GM19043 (cell line): ENCODE data around the gene C19orf47.
"Not testable (repeated sequence)": the region's sequence is repeated elsewhere in the genome, so short reads cannot be mapped to it uniquely, and the experiment has no call there.

Experiments used
- ATAC-seq: cut with Tn5 transposase; IDR thresholded peaks from one replicate; pipeline ENCODE4 v1.9.1; 2021; ENCODE audit warnings: low read depth; ENCODE audit not compliant: unreplicated experiment

C19orf47 gene

DNA sequence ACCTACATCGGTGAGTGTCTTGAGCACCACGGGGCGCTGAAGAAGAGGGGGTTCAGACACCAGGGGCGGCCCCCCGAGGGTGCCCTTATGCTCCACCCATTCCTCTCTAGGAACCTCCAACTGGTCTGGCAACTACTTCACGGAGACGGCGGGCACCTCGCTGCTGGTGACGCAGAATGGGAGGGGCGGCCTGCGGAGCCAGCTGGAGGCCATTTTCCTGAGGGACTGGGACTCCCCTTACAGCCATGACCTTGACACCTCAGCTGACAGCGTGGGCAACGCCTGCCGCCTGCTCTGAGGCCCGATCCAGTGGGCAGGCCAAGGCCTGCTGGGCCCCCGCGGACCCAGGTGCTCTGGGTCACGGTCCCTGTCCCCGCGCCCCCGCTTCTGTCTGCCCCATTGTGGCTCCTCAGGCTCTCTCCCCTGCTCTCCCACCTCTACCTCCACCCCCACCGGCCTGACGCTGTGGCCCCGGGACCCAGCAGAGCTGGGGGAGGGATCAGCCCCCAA lies 29.7 kb upstream of the C19orf47 start:
- no peak for ATAC-seq

DNA sequence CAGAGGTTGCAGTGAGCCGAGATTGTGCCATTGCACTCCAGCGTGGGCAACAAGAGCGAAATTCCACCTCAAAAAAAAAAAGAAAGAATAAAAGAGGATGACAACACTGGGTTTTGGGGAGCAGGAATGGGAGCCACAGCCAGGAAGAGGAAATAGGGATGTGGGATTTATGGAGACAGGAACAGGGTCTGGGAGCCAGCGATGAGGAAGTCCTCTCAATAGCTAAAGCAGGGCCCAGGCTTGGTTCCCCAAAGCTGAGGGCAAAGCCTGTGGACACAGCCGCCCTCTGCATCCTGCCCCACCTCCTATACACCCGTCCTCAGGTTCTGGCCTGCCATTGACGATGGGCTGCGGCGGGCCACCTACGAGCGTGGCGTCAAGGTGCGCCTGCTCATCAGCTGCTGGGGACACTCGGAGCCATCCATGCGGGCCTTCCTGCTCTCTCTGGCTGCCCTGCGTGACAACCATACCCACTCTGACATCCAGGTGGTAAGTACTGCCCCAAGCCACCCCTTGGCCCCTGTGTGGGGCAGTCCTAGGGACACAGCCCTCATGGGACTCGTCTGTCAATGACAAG lies 28.2 kb upstream of the C19orf47 start:
- ATAC-seq = no peak

DNA sequence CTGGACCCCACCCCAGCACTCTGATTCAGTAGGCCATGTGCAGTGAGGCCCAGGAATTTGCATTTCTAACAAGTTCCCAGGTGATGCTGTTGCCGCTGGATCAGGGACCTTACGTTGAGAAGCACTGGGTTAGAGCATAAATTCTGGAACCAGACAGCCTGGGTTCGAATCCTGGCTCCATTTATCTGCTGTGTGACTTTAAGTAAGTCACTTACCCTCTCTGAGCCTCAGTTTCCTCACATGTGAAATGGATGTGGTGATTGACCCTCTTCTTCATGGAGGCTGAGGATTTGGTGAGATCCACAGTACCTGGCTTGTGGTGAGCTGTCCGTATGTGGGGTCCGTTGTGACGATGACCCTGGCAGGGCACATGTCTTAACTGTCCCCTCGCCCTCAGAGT lies 25.9 kb upstream of the C19orf47 start:
- no peak for ATAC-seq

DNA sequence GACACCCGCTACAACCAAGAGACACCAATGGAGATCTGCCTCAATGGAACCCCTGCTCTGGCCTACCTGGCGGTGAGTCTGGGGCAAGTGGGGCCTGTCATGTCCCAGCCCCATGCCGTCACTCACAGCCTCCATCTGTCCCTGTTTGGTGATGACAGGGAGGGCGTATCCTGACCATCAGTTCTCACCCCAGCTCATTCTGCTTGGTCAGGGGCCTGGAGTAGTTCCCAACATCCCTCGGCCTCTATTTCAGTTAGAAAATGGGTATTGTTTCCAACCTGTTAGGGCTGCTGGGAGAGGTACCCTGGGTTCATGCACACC lies 23.6 kb upstream of the C19orf47 start:
- ATAC-seq = no peak

DNA sequence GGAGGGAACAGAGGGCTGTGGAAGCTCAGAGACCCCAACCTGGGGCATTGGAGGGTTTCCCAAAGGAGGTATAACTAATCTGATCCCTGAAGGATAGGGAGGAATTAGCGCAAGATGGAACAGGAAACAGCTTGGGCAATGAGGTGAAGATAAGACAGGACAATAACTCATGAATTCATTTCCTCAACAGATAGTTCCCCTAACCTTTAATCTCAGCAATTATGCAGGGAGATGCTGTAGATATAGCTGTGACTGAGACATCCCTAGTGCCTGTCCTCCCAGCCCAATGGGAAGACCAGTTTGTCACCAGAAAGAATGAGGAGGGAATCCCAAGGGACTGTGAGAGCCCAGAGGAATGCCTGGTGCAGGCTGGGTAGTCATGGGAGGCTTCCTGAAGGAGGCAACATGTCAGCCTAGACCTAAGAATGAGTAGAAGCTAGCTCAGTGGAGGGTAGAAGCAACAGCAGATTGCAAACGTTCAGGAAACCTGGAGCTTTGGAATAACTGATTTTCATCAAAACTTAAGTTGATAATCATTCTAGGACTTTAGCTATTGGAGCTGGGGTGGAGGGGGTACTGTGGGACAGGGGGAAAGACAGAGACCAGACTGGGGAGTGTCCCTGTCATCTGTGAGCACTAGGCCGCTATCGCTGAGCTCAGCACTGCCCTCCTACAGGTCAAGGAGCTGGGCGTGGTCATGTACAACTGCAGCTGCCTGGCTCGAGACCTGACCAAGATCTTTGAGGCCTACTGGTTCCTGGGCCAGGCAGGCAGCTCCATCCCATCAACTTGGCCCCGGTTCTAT lies 23.0 kb upstream of the C19orf47 start:
- no peak for ATAC-seq

DNA sequence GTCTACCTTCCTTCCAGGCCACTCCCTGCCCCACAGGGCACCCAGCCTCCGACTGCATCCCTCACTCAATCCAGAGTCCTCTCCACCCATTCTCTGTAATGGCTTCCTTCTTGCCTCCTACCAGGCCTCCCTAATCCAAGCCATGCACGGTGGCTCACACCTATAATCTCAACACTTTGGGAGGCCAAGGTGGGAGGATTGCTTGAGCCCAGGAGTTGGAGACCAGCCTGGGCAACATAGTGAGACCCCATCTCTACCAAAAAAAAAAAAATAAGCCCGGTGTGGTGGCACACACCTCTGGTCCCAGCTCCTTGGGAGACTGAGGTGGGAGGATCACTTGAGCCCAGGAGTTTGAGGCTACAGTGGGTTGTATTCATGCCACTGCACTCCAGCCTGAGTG lies 22.1 kb upstream of the C19orf47 start:
- not testable (repeated sequence) for ATAC-seq

DNA sequence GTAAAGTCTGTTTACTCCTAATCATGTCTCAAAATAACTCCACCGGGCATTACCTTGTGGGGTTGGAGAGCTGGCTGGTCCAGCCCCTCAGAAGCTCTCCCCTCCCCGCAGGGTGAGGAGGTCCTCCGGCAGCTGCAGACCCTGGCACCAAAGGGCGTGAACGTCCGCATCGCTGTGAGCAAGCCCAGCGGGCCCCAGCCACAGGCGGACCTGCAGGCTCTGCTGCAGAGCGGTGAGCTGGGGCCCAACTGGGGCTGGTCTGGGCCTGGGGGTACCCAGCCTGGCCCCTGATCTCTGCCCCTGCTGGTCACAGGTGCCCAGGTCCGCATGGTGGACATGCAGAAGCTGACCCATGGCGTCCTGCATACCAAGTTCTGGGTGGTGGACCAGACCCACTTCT lies 21.6 kb upstream of the C19orf47 start:
- no peak for ATAC-seq

DNA sequence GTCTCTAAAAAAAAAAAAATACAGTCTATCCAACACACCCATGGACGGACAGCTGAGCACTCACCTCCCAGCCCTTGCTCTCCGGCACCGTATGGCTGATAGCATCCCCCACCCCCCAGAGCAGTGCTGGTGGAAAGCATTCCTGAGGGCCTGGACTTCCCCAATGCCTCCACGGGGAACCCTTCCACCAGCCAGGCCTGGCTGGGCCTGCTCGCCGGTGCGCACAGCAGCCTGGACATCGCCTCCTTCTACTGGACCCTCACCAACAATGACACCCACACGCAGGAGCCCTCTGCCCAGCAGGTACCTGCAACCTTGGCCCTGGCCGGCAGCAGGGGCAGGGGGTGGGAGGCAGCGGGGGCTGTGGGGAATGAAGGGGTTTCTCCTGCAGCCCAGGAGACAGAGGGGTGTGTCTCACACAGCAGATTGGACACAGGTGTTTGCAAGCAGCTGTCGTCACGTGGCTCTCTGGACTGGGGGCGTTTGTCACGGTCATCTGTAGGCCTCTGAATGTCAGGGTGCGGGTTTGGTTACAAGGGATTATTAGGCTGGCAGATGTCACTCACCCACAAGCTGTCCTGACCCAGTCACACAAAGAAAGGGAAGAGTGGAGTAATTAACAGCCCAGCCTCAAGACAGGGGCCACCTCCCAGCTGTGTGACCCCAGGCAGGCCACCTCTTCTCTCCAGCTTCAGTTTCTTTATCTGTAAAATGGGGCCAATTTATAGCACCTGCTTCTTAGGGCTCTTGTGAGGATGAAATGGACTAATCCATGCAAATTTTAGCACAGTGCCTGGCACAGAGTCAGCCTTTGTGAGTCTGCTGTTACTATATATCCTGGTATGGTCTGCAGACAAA lies 19.6 kb upstream of the C19orf47 start:
- no peak for ATAC-seq

DNA sequence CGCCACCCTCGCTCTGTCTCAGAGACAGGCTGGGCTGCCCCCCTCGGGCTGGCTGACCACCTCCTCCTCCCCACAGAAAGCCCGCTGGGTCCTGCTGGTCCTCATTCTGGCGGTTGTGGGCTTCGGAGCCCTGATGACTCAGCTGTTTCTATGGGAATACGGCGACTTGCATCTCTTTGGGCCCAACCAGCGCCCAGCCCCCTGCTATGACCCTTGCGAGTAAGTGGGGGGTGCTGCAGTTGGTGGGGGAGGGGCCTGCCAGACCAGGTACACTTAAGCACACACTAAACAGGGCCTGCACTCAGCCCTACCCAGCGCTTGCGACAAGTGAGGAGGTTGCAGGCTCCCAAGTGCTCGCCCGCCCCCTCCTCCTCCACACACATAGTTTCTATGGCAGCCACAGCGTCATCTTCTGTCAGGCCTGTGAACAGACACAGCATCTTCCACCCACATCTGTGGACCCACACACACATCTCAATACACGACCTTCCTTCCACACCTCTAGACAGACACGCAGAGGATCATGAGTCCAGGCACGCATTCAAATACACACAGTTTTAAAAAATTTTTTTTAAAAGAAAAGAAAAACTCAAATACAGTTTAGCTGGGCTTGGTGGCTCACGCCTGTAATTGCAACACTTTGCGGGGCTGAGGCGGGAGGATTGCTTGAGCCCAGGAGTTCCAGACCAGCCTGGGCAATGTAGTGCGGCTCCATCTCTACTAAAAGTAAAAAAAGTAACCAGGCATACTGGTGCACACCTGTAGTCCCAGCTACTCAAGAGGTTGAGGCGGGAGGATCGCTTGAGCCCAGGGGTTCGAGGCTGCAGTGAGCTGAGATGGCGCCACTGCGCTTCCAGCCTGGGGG lies 18.7 kb upstream of the C19orf47 start:
- no peak for ATAC-seq

DNA sequence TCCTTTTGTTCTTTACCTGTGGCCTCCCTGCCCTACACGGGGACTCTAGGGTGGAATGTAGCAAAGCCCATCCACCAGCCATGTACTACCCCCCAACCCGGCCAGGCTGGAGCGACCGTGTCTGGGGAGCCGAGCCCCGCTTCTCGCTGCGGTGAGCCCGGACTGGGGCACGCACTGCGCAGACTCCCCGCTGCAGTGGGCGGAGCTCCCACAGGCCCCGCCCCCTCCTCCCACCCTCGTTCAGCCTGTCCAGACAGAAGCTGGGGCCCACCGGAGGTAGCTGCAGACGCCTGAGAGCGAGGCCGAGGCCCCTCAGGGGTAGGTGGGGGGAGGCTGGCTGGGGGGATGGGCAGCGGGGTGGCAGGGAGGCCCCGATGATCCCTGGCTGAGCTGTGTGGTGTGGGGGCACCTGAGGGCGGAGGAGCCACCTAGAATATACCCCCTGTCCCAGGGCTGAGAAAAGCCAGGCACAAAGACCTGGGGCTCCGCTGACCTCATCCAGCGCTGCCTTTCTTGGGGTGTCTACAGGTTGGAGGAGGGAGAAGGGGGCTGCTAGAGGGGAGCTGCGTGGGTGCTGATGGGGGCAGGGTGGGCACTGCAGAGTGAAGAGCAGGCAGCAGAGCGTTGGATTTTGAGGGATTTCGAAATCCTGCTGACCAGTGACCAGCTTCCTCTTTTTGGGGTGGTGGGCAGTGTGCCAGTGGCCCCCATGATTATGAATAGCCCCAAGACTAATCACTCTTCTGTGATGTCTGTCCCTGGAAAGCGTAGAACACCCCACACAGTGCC lies 17.6 kb upstream of the C19orf47 start:
- no peak for ATAC-seq

DNA sequence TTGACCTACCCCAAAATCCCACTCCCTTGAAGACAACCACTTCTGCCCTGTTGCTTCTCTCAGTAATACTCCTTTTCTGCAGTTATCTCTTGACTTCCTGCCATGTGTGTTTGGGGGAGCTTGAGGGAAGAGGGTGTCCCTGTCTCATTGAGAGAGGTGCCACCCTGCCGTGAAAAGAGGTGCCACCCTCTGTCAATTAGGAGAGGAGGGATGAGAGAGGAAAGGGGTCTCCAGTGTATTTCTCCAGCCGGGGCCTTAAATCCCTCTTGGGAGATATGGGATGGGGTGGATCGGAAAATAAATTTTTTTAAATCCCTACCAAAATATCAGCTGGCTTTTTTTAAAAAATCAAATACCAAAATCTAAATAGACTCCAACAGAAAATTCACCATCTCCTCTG lies 16.8 kb upstream of the C19orf47 start:
- ATAC-seq = no peak

DNA sequence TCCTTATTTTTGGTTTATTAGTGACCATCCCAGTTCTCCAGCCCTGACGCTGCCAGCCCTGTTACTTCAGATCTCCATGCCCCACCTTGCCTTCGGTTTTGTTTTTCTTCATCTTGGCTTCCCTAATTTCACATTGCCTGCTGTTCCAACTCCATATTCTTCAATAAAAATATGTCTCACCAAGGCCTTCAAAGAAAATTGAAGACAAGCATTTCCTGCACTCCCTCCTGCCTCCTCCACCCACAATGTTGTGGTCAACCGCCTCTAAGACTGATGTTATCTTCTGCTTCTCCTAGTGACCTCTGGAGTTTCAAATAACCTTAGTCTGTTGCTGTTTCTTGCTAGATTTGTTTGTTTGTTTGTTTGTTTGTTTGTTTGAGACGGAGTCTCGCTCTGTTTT lies 14.9 kb upstream of the C19orf47 start:
- no peak for ATAC-seq

DNA sequence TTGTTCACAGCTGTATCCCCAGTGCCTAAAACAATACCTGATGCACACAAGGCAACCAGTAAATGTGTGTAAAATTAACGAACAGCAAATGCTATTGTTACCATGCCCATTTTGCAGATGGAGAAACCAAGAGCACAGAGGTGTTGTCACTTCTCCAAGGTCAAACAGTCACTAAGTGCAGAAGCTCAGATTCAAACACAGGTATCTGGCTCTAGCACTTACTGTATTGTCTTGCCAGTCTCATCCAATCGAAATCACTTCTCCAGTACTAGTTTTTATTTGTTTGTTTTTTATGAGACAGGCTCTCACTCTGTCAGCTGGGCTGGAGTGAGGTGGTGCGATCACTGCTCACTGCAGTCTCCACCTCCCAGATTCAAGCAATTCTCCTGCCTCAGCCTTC lies 14.0 kb upstream of the C19orf47 start:
- no peak for ATAC-seq

DNA sequence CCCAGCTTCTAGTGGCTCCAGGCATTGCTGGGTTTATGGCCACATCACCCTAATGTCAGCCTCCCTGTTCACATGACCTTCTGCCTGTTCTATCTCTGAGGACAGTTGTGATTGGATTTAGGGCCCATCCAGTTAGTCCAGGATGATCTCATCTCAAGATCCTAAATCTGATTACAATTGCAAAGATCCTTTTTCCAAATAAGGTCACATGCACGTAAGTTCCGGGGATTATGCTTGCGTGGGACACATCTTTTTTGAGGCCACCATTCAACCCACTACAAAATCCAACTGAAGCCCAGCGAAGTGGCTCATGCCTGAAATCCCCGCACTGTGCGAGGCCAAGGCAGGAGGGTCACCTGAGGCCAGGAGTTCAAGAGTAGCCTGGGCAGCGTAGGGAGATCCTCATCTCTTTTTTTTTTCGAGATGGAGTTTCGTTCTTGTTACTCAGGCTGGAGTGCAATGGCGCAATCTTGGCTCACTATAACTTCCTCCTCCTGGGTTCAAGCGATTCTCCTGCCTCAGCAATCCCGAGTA lies 12.6 kb upstream of the C19orf47 start:
- no peak for ATAC-seq

DNA sequence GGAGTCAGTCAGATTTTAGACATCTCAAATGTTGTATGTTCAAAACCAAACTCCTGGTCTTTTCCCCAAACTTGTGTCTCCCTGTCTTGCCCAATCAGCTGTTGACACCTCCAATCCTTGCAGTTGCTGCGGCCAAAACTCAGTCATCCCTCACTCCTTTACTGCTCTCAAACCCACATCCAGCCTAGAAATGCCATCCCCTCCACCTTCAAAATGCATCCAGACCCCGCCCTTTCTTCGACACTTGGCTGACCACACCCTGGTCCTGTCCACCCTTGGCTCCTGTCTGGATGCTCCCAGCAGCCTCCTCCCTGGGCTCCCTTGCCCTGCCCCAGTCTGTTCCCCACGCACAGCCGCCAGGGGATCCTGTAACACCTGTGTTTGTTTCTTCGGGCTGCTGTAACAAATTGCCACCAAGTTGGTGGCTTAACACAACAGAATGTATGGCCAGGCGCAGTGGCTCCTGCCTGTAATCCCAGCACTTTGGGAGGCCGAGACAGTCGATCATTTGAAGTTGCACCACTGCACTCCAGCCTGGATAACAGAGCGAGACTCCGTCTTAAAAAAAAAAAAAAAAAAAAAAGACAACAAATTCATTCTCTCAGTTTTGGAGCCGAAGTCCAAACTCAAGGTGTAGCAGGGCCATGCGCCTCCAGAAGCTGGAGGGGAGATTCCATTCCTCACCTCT lies 12.0 kb upstream of the C19orf47 start:
- no peak for ATAC-seq

DNA sequence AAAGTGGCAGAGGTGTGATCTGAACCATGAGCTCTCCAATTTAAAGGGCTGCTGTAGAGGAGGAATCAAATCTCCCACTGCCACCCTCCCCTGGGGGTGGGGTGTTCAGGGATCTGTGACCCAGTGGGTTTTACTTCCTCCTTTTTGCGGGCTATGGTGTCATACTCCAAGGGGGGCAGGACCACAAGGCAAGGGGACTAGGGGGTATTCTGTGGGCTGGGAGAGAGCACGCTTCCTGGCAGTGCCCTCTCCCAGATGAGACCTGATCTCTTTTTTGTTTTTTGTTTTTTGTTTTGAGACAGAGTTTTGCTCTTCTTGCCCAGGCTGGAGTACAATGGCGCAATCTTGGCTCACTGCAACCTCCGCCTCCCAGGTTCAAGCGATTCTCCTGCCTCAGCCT lies 10.6 kb upstream of the C19orf47 start:
- ATAC-seq = no peak

DNA sequence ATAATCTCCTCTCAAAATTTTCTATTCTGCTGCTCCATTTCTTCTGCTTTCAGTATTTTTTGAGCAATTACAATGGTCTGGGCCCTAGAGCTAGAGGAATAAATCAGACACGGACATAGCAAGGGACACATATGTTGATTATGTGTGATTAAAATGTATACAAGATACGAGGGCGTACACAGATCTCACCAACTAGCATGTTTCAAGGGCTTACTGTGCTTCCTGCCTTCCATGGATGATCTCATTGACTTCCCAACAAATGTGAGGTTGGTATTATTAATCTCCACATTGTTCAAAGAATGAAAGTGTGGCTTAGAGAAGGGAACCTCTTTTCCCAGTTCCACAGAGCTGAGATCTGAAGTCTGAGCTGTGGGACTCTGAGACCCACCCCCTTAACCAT lies 9.4 kb upstream of the C19orf47 start:
- no peak for ATAC-seq

DNA sequence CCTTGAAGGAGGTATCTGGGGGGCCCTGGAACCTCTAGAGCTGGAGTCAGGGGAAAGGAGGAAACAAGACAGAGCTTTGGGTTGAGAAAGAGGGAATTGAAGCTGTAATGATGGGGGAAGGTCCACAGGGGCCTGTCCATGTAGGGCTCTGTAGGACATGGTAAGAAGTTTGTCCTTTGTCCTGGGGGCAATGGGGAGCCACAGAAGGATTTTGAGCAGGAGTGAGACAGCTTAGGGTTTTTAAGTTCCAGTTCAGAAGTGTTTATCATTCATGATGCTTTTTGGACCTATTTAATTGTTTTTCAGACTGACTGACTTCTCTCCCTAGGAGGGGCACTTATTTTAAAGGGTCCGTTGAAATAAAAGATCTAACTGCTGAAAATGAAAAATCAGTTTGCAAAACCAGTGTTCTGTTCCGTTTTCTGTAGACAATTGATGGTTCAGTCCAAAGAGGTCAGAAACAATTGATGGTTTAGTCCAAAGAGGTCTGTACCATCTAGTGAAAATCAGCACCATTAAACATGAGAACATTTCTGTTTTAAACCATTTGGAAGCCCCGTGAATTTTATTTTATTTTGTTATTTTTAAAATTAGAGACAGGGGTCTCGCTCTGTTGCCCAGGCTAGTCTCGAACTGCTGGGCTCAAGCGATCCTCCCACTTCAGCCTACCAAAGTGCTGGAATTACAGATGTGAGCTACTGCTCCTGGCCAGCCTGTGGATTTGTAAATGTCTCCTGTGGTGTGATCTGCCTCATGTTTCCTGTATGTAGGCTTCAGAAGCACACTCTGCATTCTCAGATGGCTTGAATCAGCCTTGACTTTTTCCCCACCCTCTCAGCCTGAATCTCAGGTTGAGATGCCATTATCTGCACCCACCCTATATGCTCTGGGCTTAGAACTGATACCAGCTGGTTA lies 8.7 kb upstream of the C19orf47 start:
- ATAC-seq = no peak
